IMR-90 (cell line): Measurements from ENCODE around the gene PPP1R1A. TPM values are rescaled to one million over a fixed set of nuclear protein-coding genes. Genes with fewer than 3 reads are reported as not detected.

Experiments
- ATAC-seq: fragments of 200-7000 bp; cut with Tn5 transposase; 2 replicates; pipeline ENCODE4 v1.9.1; 2020; ENCODE audit warnings: low read depth, mild to moderate bottlenecking, moderate library complexity
- BruUV-seq: library from RNA; stranded (reverse); fragments of 400-500 nt; replicated peaks from 2 replicates; lab custom pipeline; 2021; lab: Mats Ljungman, UMichigan
- CTCF ChIA-PET: fragments of 300-600 bp; formaldehyde crosslinking; extraction: SDS; loops from one replicate; lab custom pipeline; 2021; ENCODE audit warnings: antibody characterized with exemption; lab: Yijun Ruan, JAX
- POLR2A ChIA-PET: fragments of 300-600 bp; sonication (Branson Sonifier 250); formaldehyde crosslinking; loops from one replicate; lab custom pipeline; 2022; ENCODE audit warnings: antibody characterized with exemption; ENCODE audit not compliant: unreplicated experiment; lab: Charles Lee
- DNase-seq: peaks from one replicate; pipeline ENCODE4 v3.0.0; 2013
- H2AFZ ChIP-seq: replicated peaks from 2 replicates; pipeline ENCODE3; 2013; ENCODE audit warnings: low read length, mild to moderate bottlenecking; ENCODE audit not compliant: poor library complexity
- H2AK5ac ChIP-seq: 2 replicates; pipeline ENCODE4 v1.6.1; 2013; ENCODE audit warnings: low read depth, low read length, inconsistent platforms
- H2AK9ac ChIP-seq: replicated peaks from 2 replicates; pipeline ENCODE3; 2013; ENCODE audit warnings: mild to moderate bottlenecking, low read depth, low read length, moderate library complexity; ENCODE audit not compliant: poor library complexity
- H2BK120ac ChIP-seq: 2 replicates; pipeline ENCODE4 v1.6.1; 2013; ENCODE audit warnings: low read depth, low read length, inconsistent platforms
- H2BK15ac ChIP-seq: 3 replicates; pipeline ENCODE4 v1.6.1; 2013; ENCODE audit warnings: low read depth, low read length, inconsistent platforms
- H2BK20ac ChIP-seq: 2 replicates; pipeline ENCODE4 v1.6.1; 2013; ENCODE audit warnings: low read depth, mild to moderate bottlenecking, inconsistent platforms, low read length, moderate library complexity
- H2BK5ac ChIP-seq: 2 replicates; pipeline ENCODE4 v1.6.1; 2013; ENCODE audit warnings: mild to moderate bottlenecking, low read depth, low read length, inconsistent platforms; ENCODE audit not compliant: poor library complexity, severe bottlenecking
- H3K14ac ChIP-seq: replicated peaks from 2 replicates; pipeline ENCODE4 v1.6.1; 2013; ENCODE audit warnings: low read depth, low read length, inconsistent platforms
- H3K18ac ChIP-seq: 2 replicates; pipeline ENCODE4 v1.6.1; 2013; ENCODE audit warnings: low read depth, low read length, control low read depth
- H3K23ac ChIP-seq: 2 replicates; pipeline ENCODE4 v1.6.1; 2013; ENCODE audit warnings: low read depth, low read length, inconsistent platforms
- H3K27ac ChIP-seq: 2 replicates; pipeline ENCODE4 v1.5.1; 2013; ENCODE audit warnings: mild to moderate bottlenecking, control low read depth, low read length; ENCODE audit not compliant: insufficient read depth
- H3K27me3 ChIP-seq: 2 replicates; pipeline ENCODE4 v1.6.1; 2013; ENCODE audit warnings: low read length; ENCODE audit not compliant: control insufficient read depth, insufficient read depth
- H3K36me3 ChIP-seq: 2 replicates; pipeline ENCODE4 v1.6.1; 2013; ENCODE audit warnings: low read length, mixed read lengths; ENCODE audit not compliant: control insufficient read depth, insufficient read depth
- H3K4ac ChIP-seq: 2 replicates; pipeline ENCODE4 v1.6.1; 2013; ENCODE audit warnings: low read depth, low read length, inconsistent platforms
- H3K4me1 ChIP-seq: 2 replicates; pipeline ENCODE4 v1.6.1; 2013; ENCODE audit warnings: low read length, mixed read lengths; ENCODE audit not compliant: control insufficient read depth, insufficient read depth
- H3K4me2 ChIP-seq: 2 replicates; pipeline ENCODE4 v1.6.1; 2013; ENCODE audit warnings: low read depth, mild to moderate bottlenecking, control low read depth, low read length, moderate library complexity
- H3K4me3 ChIP-seq: 2 replicates; pipeline ENCODE4 v1.5.1; 2013; ENCODE audit warnings: low read depth, mild to moderate bottlenecking, control low read depth, low read length, moderate library complexity; ENCODE audit not compliant: insufficient read depth
- H3K56ac ChIP-seq: 2 replicates; pipeline ENCODE4 v1.6.1; 2013; ENCODE audit warnings: low read length, inconsistent platforms; ENCODE audit not compliant: insufficient read depth; ENCODE audit errors: extremely low read depth
- H3K79me1 ChIP-seq, 2 experiments: 2 replicates each; pipeline ENCODE4 v1.6.1; 2013; ENCODE audit warnings: low read length in 2 of 2, inconsistent platforms in 1 of 2, low read depth in 1 of 2
- H3K9ac ChIP-seq: 2 replicates; pipeline ENCODE4 v1.6.1; 2013; ENCODE audit warnings: low read depth, low read length, control low read depth
- H3K9me1 ChIP-seq: 2 replicates; pipeline ENCODE4 v1.6.1; 2013; ENCODE audit warnings: low read length, inconsistent platforms; ENCODE audit not compliant: insufficient read depth
- H3K9me3 ChIP-seq: 2 replicates; pipeline ENCODE4 v1.6.1; 2013; ENCODE audit warnings: low read length; ENCODE audit not compliant: control insufficient read depth, insufficient read depth
- H4K20me1 ChIP-seq: 2 replicates; pipeline ENCODE4 v1.6.1; 2013; ENCODE audit warnings: low read length, inconsistent platforms; ENCODE audit not compliant: insufficient read depth
- H4K5ac ChIP-seq: 2 replicates; pipeline ENCODE4 v1.6.1; 2013; ENCODE audit warnings: mild to moderate bottlenecking, low read depth, low read length, control low read depth
- H4K8ac ChIP-seq, 2 experiments: 2 replicates each; pipeline ENCODE4 v1.6.1; 2013; ENCODE audit warnings: low read depth in 2 of 2, low read length in 2 of 2, control low read depth in 1 of 2, inconsistent platforms in 1 of 2
- H4K91ac ChIP-seq: 2 replicates; pipeline ENCODE4 v1.6.1; 2013; ENCODE audit warnings: low read depth, low read length, inconsistent platforms; ENCODE audit not compliant: insufficient read depth
- BHLHE40 ChIP-seq: fragments of 150-350 bp; IDR thresholded peaks from 2 replicates; pipeline ENCODE4 v1.6.1; 2016; ENCODE audit warnings: mild to moderate bottlenecking, low read depth, low read length
- CEBPB ChIP-seq: IDR thresholded peaks from 2 replicates; pipeline ENCODE4 v1.6.1; 2012; ENCODE audit warnings: low read depth, low read length, improper control_type of control experiment
- CHD1 ChIP-seq: IDR thresholded peaks from 2 replicates; pipeline ENCODE4 v1.6.1; 2012; ENCODE audit warnings: low read depth, low read length, improper control_type of control experiment
- CTCF ChIP-seq: conservative IDR thresholded peaks from 2 replicates; pipeline ENCODE4 v1.5.1; 2012; ENCODE audit warnings: mild to moderate bottlenecking, low read depth, low read length, improper control_type of control experiment
- ELK1 ChIP-seq: fragments of 150-350 bp; IDR thresholded peaks from 2 replicates; pipeline ENCODE4 v1.6.1; 2016; ENCODE audit warnings: low read depth, mild to moderate bottlenecking, low read length, moderate library complexity, borderline replicate concordance
- FOS ChIP-seq: fragments of 150-350 bp; IDR thresholded peaks from 2 replicates; pipeline ENCODE4 v1.6.1; 2016; ENCODE audit warnings: low read depth, low read length
- MAFK ChIP-seq: IDR thresholded peaks from 2 replicates; pipeline ENCODE4 v1.6.1; 2012; ENCODE audit warnings: low read depth, low read length, improper control_type of control experiment
- MAZ ChIP-seq: IDR thresholded peaks from 2 replicates; pipeline ENCODE4 v1.6.1; 2012; ENCODE audit warnings: low read depth, mild to moderate bottlenecking, low read length, improper control_type of control experiment, moderate library complexity, borderline replicate concordance
- MXI1 ChIP-seq: IDR thresholded peaks from 2 replicates; pipeline ENCODE4 v1.6.1; 2012; ENCODE audit warnings: low read depth, mild to moderate bottlenecking, low read length, moderate library complexity, borderline replicate concordance
- NFE2L2 ChIP-seq: fragments of 150-350 bp; IDR thresholded peaks from 2 replicates; pipeline ENCODE4 v1.6.1; 2016; ENCODE audit warnings: low read depth, mild to moderate bottlenecking, low read length
- POLR2A ChIP-seq: IDR thresholded peaks from 2 replicates; pipeline ENCODE4 v1.6.1; 2012; ENCODE audit warnings: mild to moderate bottlenecking, low read depth, low read length
- RAD21 ChIP-seq: IDR thresholded peaks from 2 replicates; pipeline ENCODE4 v1.6.1; 2012; ENCODE audit warnings: low read length, improper control_type of control experiment
- RCOR1 ChIP-seq: IDR thresholded peaks from 2 replicates; pipeline ENCODE4 v1.6.1; 2012; ENCODE audit warnings: mild to moderate bottlenecking, low read length, improper control_type of control experiment; ENCODE audit not compliant: insufficient replicate concordance
- RFX5 ChIP-seq: IDR thresholded peaks from 2 replicates; pipeline ENCODE4 v1.8.0; 2012; ENCODE audit warnings: low read depth, mild to moderate bottlenecking, low read length, moderate library complexity
- SMC3 ChIP-seq: fragments of 150-350 bp; IDR thresholded peaks from 2 replicates; pipeline ENCODE4 v1.6.1; 2016; ENCODE audit warnings: low read depth, mild to moderate bottlenecking, antibody characterized with exemption, low read length, moderate library complexity
- USF2 ChIP-seq: fragments of 150-350 bp; IDR thresholded peaks from 2 replicates; pipeline ENCODE4 v1.6.1; 2017; ENCODE audit warnings: mild to moderate bottlenecking, antibody characterized with exemption, low read length, low read depth
- WGBS, 2 experiments: methylation state at CpG; one replicate each; pipeline versions ENCODE4 v1.1.5 to v1.1.7; 2013; ENCODE audit warnings: missing lambda C conversion rate in 2 of 2; ENCODE audit not compliant: insufficient read length in 1 of 2; ENCODE audit errors: extremely low coverage in 2 of 2; 5-methylcytosine and 5-hydroxymethylcytosine counted together
- dilution Hi-C: fragments of 300-500 bp; cut with HindIII; formaldehyde crosslinking; loops from one replicate; pipeline ENCODE4 v1.14.3; 2018; ENCODE audit warnings: low sequenced_read_pairs; ENCODE audit not compliant: unreplicated experiment
- in situ Hi-C: fragments of 300-500 bp; cut with MboI; formaldehyde crosslinking; loops from 3 replicates; pipeline ENCODE4 v1.14.3; 2019; ENCODE audit warnings: low sequenced_read_pairs, inconsistent platforms, mixed read lengths
- intact Hi-C: fragments of 100-400 bp; cut with micrococcal nuclease; formaldehyde crosslinking; loops from 2 replicates; pipeline ENCODE4 v1.10.0; 2022
- polyA plus RNA-seq, 3 experiments: library from polyadenylated mRNA; depleted of rRNA; stranded (reverse); fragments of >200 nt; gene quantifications; 2 replicates each; pipeline ENCODE4 v1.2.3, GENCODE V29; 2012; ENCODE audit warnings: low replicate concordance in 1 of 3
- total RNA-seq: library from RNA; depleted of rRNA; stranded (reverse); fragments of >200 nt; gene quantifications from 2 replicates; pipeline ENCODE4 v1.2.3, GENCODE V29; 2012

PPP1R1A gene
- total and polyA plus RNA-seq, 2 of the 4 experiments (the other 2 are of a cell fraction): not detected

- Histone ChIP-seq H3K36me3 (no peaks in the 10 kb centered on the region), H3K56ac (no peak overlapping the region), H4K5ac (no peak overlapping the region), H2AK9ac (no peak overlapping the region), H3K4ac (no peak overlapping the region), H3K9me1 (no peaks in the 10 kb centered on the region), H3K27me3 (peaks cover 12% of the 10 kb centered on the region), H3K9ac (no peak overlapping the region), H2BK5ac (no peak overlapping the region), H3K23ac (no peak overlapping the region), H3K9me3 (no peaks in the 10 kb centered on the region), H2BK20ac (no peak overlapping the region), H2AFZ (no peak overlapping the region), H4K20me1 (no peaks in the 10 kb centered on the region), H3K18ac (no peak overlapping the region), H3K14ac (no peak overlapping the region), H2BK15ac (no peak overlapping the region), H3K4me2 (no peak overlapping the region), H2BK120ac (no peak overlapping the region), H4K91ac (no peak overlapping the region), H2AK5ac (no peak overlapping the region), H3K4me3 (no peak overlapping the region), H3K79me1 (no peaks in the 10 kb centered on the region), H4K8ac (no peak overlapping the region), H3K4me1 (no peaks in the 10 kb centered on the region), H3K27ac (no peak overlapping the region)
- no TSS peak for BruUV-seq
- intact Hi-C loops: no loop called here
- ChIA-PET CTCF (interaction anchor here (1.2 kb wide), 1 partner anchor 16 kb away, joined by 7 read pairs; no protein-coding TSS in a partner anchor), POLR2A (no interaction called here)
- DNase-seq (no peak), ATAC-seq (no peak)
- dilution Hi-C loops: no loop called here
- TF ChIP-seq CTCF (no peak), FOS (no peak), USF2 (no peak), ELK1 (no peak), MAFK (no peak), POLR2A (no peak), BHLHE40 (no peak), CEBPB (no peak), RAD21 (no peak), SMC3 (no peak), MXI1 (no peak), MAZ (no peak), RFX5 (no peak), CHD1 (no peak), RCOR1 (no peak), NFE2L2 (no peak)
- in situ Hi-C loops: no loop called here
- WGBS, 2 experiments: no CpG with 5 or more reads among the region's 1 CpG
Observed at GRCh38 chr12:54563787-54564186, 24.7 kb downstream of the PPP1R1A start.
